ENCODE data around the gene GPR183. TPM values are rescaled to one million over a fixed set of nuclear protein-coding genes. Genes with fewer than 3 reads are reported as not detected.
A peak's percentile ranks its signal among the peaks of the same experiment; 100 is the strongest.

Gene GPR183
- total RNA-seq, 1 donor from 2014 or later: 0.19 TPM

- H3K36me3 Mint-ChIP-seq (ENCODE audit: unreplicated experiment): peaks cover 10% of the 10 kb centered on the region
- H3K9me3 Mint-ChIP-seq (ENCODE audit: unreplicated experiment): no peaks in the 10 kb centered on the region
- no peak for TF ChIP-seq CTCF (IDR thresholded peaks at IDR 0.05)
- H3K27me3 Mint-ChIP-seq (ENCODE audit: unreplicated experiment): no peaks in the 10 kb centered on the region
- H3K4me3 Mint-ChIP-seq (ENCODE audit: unreplicated experiment): no peak overlapping the region
- peaks cover 54% of the 10 kb centered on the region for H3K4me1 Mint-ChIP-seq (ENCODE audit: unreplicated experiment)
- DNase-seq (ENCODE audit: extremely low spot score, unreplicated experiment): no peak
- H3K27ac Mint-ChIP-seq (ENCODE audit: unreplicated experiment): peak overlapping the region; percentile 78
Observed at GRCh38 chr13:99308471-99309087, 1.4 kb upstream of the GPR183 start.

- Mint-ChIP-seq H3K27ac (ENCODE audit: unreplicated experiment) (peak overlapping the region; percentile 78), H3K27me3 (ENCODE audit: unreplicated experiment) (no peaks in the 10 kb centered on the region), H3K4me3 (ENCODE audit: unreplicated experiment) (no peak overlapping the region), H3K4me1 (ENCODE audit: unreplicated experiment) (peaks cover 50% of the 10 kb centered on the region), H3K9me3 (ENCODE audit: unreplicated experiment) (no peaks in the 10 kb centered on the region), H3K36me3 (ENCODE audit: unreplicated experiment) (peaks cover 7% of the 10 kb centered on the region)
- no peak for TF ChIP-seq CTCF (IDR thresholded peaks at IDR 0.05)
- DNase-seq (ENCODE audit: extremely low spot score, unreplicated experiment): no peak
Observed at GRCh38 chr13:99307648-99308339, 595 bp upstream of the GPR183 start.

GRCh38 chr13:99305566-99305965 lies 1.6 kb downstream of the GPR183 start:
- H3K4me1 Mint-ChIP-seq (ENCODE audit: unreplicated experiment): peaks cover 35% of the 10 kb centered on the region
- DNase-seq (ENCODE audit: extremely low spot score, unreplicated experiment): no peak
- no peaks in the 10 kb centered on the region for H3K27me3 Mint-ChIP-seq (ENCODE audit: unreplicated experiment)
- no peaks in the 10 kb centered on the region for H3K9me3 Mint-ChIP-seq (ENCODE audit: unreplicated experiment)
- TF ChIP-seq CTCF (IDR thresholded peaks at IDR 0.05): no peak
- H3K4me3 Mint-ChIP-seq (ENCODE audit: unreplicated experiment): no peak overlapping the region
- no peak overlapping the region for H3K27ac Mint-ChIP-seq (ENCODE audit: unreplicated experiment)
- H3K36me3 Mint-ChIP-seq (ENCODE audit: unreplicated experiment): peaks cover 7% of the 10 kb centered on the region

- H3K4me3 Mint-ChIP-seq (ENCODE audit: unreplicated experiment): no peak overlapping the region
- no peak overlapping the region for H3K27ac Mint-ChIP-seq (ENCODE audit: unreplicated experiment)
- DNase-seq (ENCODE audit: extremely low spot score, unreplicated experiment): no peak
- peaks cover 7% of the 10 kb centered on the region for H3K36me3 Mint-ChIP-seq (ENCODE audit: unreplicated experiment)
- no peaks in the 10 kb centered on the region for H3K9me3 Mint-ChIP-seq (ENCODE audit: unreplicated experiment)
- TF ChIP-seq CTCF (IDR thresholded peaks at IDR 0.05): no peak
- H3K4me1 Mint-ChIP-seq (ENCODE audit: unreplicated experiment): peaks cover 31% of the 10 kb centered on the region
- H3K27me3 Mint-ChIP-seq (ENCODE audit: unreplicated experiment): no peaks in the 10 kb centered on the region
Observed at GRCh38 chr13:99305158-99305557, 2.0 kb downstream of the GPR183 start.

- H3K4me1 Mint-ChIP-seq (ENCODE audit: unreplicated experiment): peaks cover 26% of the 10 kb centered on the region
- H3K36me3 Mint-ChIP-seq (ENCODE audit: unreplicated experiment): peaks cover 9% of the 10 kb centered on the region
- no peak overlapping the region for H3K27ac Mint-ChIP-seq (ENCODE audit: unreplicated experiment)
- no peak overlapping the region for H3K4me3 Mint-ChIP-seq (ENCODE audit: unreplicated experiment)
- H3K27me3 Mint-ChIP-seq (ENCODE audit: unreplicated experiment): no peaks in the 10 kb centered on the region
- no peak for TF ChIP-seq CTCF (IDR thresholded peaks at IDR 0.05)
- H3K9me3 Mint-ChIP-seq (ENCODE audit: unreplicated experiment): no peaks in the 10 kb centered on the region
- DNase-seq (ENCODE audit: extremely low spot score, unreplicated experiment): no peak
Observed at GRCh38 chr13:99304541-99304940, 2.7 kb downstream of the GPR183 start.
